Fibroblast of lung (primary cell): ENCODE data around the gene OSM. TPM values are rescaled to one million over a fixed set of nuclear protein-coding genes. Genes with fewer than 3 reads are reported as not detected.

Experiments
- DNase-seq, 2 donors: peaks; one replicate each; pipeline versions ENCODE4 v3.0.0 to v3.0.0-alpha.2; 2010; ENCODE audit warnings: low read depth in 2 of 2
- H2AFZ ChIP-seq: 2 replicates; pipeline ENCODE4 v1.5.1; 2012; ENCODE audit warnings: low read length, control low read depth, inconsistent platforms
- H3K27ac ChIP-seq: 2 replicates; pipeline ENCODE4 v1.5.1; 2011; ENCODE audit warnings: low read length, control low read depth; ENCODE audit not compliant: insufficient read depth
- H3K27me3 ChIP-seq: 2 replicates; pipeline ENCODE4 v1.5.1; 2011; ENCODE audit warnings: mild to moderate bottlenecking, low read length; ENCODE audit not compliant: control insufficient read depth, insufficient read depth
- H3K36me3 ChIP-seq: 2 replicates; pipeline ENCODE4 v1.5.1; 2011; ENCODE audit warnings: low read length; ENCODE audit not compliant: control insufficient read depth, insufficient read depth
- H3K4me1 ChIP-seq: 2 replicates; pipeline ENCODE4 v1.5.1; 2011; ENCODE audit warnings: low read length; ENCODE audit not compliant: control insufficient read depth, insufficient read depth; ENCODE audit errors: extremely low read depth
- H3K4me2 ChIP-seq: 2 replicates; pipeline ENCODE4 v1.5.1; 2011; ENCODE audit warnings: low read length, control low read depth; ENCODE audit not compliant: insufficient read depth; ENCODE audit errors: extremely low read depth
- H3K4me3 ChIP-seq, 4 experiments: fragments of 200-600 bp in 1 of 4; sonication (generic) in 1 of 4; replicated peaks in 1 of 4; 2 replicates each; pipeline ENCODE4 v1.5.1; 2011 to 2016; ENCODE audit warnings: low read length in 4 of 4, low read depth in 3 of 4, mild to moderate bottlenecking in 3 of 4, control low read depth in 2 of 4, inconsistent platforms in 1 of 4, mixed read lengths in 1 of 4; ENCODE audit not compliant: insufficient read depth in 1 of 4; ENCODE audit errors: control extremely low read depth in 1 of 4
- H3K79me2 ChIP-seq: 2 replicates; pipeline ENCODE4 v1.5.1; 2012; ENCODE audit warnings: mild to moderate bottlenecking, low read length, inconsistent platforms; ENCODE audit not compliant: control insufficient read depth, insufficient read depth
- H3K9ac ChIP-seq: 2 replicates; pipeline ENCODE4 v1.5.1; 2011; ENCODE audit warnings: mild to moderate bottlenecking, low read length, control low read depth; ENCODE audit not compliant: insufficient read depth
- H3K9me3 ChIP-seq: 2 replicates; pipeline ENCODE4 v1.5.1; 2012; ENCODE audit warnings: low read depth, low read length; ENCODE audit not compliant: control insufficient read depth, insufficient read depth
- H4K20me1 ChIP-seq: 2 replicates; pipeline ENCODE4 v1.5.1; 2011; ENCODE audit warnings: low read length; ENCODE audit not compliant: control insufficient read depth, insufficient read depth; ENCODE audit errors: extremely low read depth
- EZH2 ChIP-seq: IDR thresholded peaks from 2 replicates; pipeline ENCODE4 v1.5.1; 2012; ENCODE audit warnings: low read length, control low read depth, mild to moderate bottlenecking; ENCODE audit errors: missing control alignments
- polyA plus RNA-seq, 2 donors: library from polyadenylated mRNA; depleted of rRNA in 1 of 2; stranded (reverse) in 1 of 2; unstranded in 1 of 2; fragments of >200 nt; gene quantifications; 2 replicates each; pipeline ENCODE4 v1.2.1, GENCODE V29; 2011 to 2012; ENCODE audit warnings: missing spikeins in 1 of 2
- total RNA-seq: library from RNA; depleted of rRNA; stranded (reverse); fragments of >200 nt; gene quantifications from 2 replicates; pipeline ENCODE4 v1.2.1, GENCODE V29; 2014
- TF ChIP-seq, protein P1 (sequence below), 2 donors: IDR thresholded peaks in 1 of 2; conservative IDR thresholded peaks in 1 of 2; 1 replicate in 1 of 2; 2 replicates in 1 of 2; pipeline ENCODE4 v1.5.1; 2011 to 2012; ENCODE audit warnings: low read length in 2 of 2, control low read depth in 1 of 2, inconsistent platforms in 1 of 2, low read depth in 1 of 2, mild to moderate bottlenecking in 1 of 2

OSM gene
- total and polyA plus RNA-seq, 2 donors (not counting 1 experiment from before 2014, with no cell fraction given): not detected

DNA sequence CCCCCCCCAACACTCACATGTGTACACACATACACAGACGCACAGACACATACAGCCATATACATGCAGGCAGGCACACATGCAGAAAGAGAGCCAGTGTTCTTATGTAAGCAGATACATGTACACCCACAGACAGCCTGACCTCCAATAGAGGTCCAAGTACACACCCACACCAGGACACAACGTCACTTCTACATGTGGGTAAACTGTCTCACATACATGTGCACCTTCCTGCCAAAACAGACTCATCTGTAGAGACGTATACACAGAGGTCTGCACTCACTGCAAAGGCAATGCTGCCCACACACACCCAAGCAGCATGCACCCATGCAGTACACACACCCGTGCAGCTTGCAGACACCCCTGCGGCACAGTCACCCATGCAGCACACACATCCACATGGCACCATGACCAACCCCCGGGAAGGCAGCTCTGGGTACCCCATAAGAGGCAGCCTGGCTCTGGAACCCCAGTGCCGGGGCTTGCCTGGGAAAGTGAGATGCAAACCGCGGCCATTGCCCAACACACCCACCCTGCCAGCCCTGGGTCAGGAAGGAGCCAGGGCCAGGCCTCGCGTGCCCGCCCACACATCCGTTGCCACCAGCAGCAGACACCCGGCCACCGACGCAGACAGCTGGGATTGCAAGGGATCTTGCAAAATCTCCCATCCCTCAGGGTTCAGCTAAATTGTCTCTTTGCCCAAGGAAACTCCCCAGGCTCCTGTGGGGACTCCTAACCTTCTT lies 12.6 kb upstream of the OSM start:
- Histone ChIP-seq H4K20me1 (no peaks in the 10 kb centered on the region), H3K79me2 (no peaks in the 10 kb centered on the region), H2AFZ (no peak overlapping the region), H3K9ac (no peak overlapping the region), H3K27me3 (no peaks in the 10 kb centered on the region), H3K4me3 (no peak overlapping the region), H3K4me1 (peaks cover 2% of the 10 kb centered on the region), H3K27ac (no peak overlapping the region), H3K9me3 (no peaks in the 10 kb centered on the region), H3K36me3 (no peaks in the 10 kb centered on the region), H3K4me2 (no peak overlapping the region)
- DNase-seq: no peak
- TF ChIP-seq EZH2: no peak
- TF ChIP-seq, protein P1, sequence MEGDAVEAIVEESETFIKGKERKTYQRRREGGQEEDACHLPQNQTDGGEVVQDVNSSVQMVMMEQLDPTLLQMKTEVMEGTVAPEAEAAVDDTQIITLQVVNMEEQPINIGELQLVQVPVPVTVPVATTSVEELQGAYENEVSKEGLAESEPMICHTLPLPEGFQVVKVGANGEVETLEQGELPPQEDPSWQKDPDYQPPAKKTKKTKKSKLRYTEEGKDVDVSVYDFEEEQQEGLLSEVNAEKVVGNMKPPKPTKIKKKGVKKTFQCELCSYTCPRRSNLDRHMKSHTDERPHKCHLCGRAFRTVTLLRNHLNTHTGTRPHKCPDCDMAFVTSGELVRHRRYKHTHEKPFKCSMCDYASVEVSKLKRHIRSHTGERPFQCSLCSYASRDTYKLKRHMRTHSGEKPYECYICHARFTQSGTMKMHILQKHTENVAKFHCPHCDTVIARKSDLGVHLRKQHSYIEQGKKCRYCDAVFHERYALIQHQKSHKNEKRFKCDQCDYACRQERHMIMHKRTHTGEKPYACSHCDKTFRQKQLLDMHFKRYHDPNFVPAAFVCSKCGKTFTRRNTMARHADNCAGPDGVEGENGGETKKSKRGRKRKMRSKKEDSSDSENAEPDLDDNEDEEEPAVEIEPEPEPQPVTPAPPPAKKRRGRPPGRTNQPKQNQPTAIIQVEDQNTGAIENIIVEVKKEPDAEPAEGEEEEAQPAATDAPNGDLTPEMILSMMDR (conservative IDR thresholded peaks at IDR 0.05 in 1 of 2, IDR thresholded peaks at IDR 0.05 in 1 of 2; ENCODE audit: low read depth in 1 of 2, low read length in 2 of 2): no peak

DNA sequence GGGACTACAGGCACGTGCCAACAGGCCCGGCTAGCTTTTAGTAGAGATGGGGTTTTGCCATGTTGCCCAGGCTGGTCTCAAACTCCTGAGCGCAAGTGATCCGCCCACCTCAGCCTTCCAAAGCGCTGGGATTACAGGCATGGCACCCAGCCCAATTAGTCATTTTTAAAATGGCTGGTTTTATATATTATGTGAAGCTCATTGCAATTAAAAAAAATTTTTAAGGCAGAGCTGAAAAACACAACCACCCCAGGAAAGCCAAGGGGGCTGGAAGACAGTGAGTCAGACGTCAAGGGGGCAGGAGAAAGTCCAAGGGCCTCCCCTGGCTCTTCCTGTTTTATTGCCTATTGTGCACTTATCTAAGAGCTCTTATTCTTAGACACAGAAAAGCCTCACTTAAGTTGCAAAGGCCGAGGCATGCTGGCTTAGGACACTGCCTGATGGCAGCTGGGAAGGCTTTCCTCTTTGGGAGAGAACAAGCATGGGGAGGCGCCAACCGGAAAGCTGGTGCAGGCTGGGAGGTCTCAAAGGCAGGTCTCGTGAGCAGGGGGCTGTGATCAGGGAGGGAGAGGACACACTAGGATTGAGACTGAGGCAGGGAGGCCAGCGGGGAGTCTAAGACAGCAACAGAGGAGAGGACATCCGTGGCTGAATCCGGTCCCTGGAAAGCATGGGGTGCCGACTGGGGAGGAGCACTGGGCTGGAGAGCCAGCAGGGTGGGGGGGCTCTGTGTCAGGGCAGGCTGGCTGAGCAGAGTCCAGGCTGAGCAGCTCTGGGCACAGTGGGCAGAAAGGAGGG lies 11.1 kb upstream of the OSM start:
- DNase-seq: peak; percentile 73 to 84
- Histone ChIP-seq H3K9me3 (no peaks in the 10 kb centered on the region), H3K79me2 (no peaks in the 10 kb centered on the region), H3K9ac (no peak overlapping the region), H3K27ac (peak overlapping the region; percentile 47), H3K4me2 (no peak overlapping the region), H2AFZ (peak overlapping the region; percentile 66), H4K20me1 (no peaks in the 10 kb centered on the region), H3K4me3 (no peak overlapping the region), H3K36me3 (no peaks in the 10 kb centered on the region), H3K27me3 (no peaks in the 10 kb centered on the region), H3K4me1 (peaks cover 2% of the 10 kb centered on the region)
- TF ChIP-seq, protein P1 (conservative IDR thresholded peaks at IDR 0.05 in 1 of 2, IDR thresholded peaks at IDR 0.05 in 1 of 2; ENCODE audit: low read depth in 1 of 2, low read length in 2 of 2): no peak
- no peak for TF ChIP-seq EZH2

DNA sequence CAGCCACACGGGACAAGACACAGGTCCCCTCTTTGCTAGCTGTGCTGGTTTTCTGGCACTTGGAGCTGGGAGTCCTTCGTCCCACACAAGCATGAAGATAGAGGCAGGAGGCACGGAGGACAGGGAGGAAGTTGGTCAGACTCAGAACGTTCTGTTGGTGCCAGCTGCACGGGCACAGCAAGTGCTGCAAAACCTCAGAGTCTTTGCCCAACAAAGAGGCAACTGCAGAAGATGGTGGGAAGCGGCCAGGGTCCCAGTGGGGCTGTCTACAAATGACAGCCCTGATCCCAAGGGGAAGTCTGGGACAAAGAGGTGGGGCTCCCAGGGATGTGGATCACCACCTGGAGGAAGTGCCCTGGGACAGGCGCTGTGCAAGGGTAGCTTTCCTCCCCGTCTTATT lies 9.4 kb upstream of the OSM start:
- no peaks in the 10 kb centered on the region for H4K20me1 ChIP-seq
- no peak overlapping the region for H2AFZ ChIP-seq
- H3K9ac ChIP-seq: no peak overlapping the region
- no peaks in the 10 kb centered on the region for H3K79me2 ChIP-seq
- no peak overlapping the region for H3K4me2 ChIP-seq
- no peaks in the 10 kb centered on the region for H3K27me3 ChIP-seq
- H3K9me3 ChIP-seq: no peaks in the 10 kb centered on the region
- no peak for DNase-seq
- H3K36me3 ChIP-seq: no peaks in the 10 kb centered on the region
- H3K4me1 ChIP-seq: peaks cover 2% of the 10 kb centered on the region
- TF ChIP-seq EZH2: no peak
- TF ChIP-seq, protein P1 (conservative IDR thresholded peaks at IDR 0.05 in 1 of 2, IDR thresholded peaks at IDR 0.05 in 1 of 2; ENCODE audit: low read depth in 1 of 2, low read length in 2 of 2): no peak
- no peak overlapping the region for H3K27ac ChIP-seq
- no peak overlapping the region for H3K4me3 ChIP-seq
